22Rv1 (cell line): Measurements from ENCODE around the gene KDM4C.

Source experiments
- ZFX ChIP-seq: fragments of 450-650 bp; IDR thresholded peaks from 2 replicates; pipeline ENCODE4 v1.6.1; 2017; ENCODE audit warnings: antibody characterized with exemption, borderline replicate concordance
- TF ChIP-seq, protein P1 (sequence below): fragments of 450-650 bp; IDR thresholded peaks from 2 replicates; pipeline ENCODE4 v1.5.1; 2017; ENCODE audit warnings: mild to moderate bottlenecking

DNA sequence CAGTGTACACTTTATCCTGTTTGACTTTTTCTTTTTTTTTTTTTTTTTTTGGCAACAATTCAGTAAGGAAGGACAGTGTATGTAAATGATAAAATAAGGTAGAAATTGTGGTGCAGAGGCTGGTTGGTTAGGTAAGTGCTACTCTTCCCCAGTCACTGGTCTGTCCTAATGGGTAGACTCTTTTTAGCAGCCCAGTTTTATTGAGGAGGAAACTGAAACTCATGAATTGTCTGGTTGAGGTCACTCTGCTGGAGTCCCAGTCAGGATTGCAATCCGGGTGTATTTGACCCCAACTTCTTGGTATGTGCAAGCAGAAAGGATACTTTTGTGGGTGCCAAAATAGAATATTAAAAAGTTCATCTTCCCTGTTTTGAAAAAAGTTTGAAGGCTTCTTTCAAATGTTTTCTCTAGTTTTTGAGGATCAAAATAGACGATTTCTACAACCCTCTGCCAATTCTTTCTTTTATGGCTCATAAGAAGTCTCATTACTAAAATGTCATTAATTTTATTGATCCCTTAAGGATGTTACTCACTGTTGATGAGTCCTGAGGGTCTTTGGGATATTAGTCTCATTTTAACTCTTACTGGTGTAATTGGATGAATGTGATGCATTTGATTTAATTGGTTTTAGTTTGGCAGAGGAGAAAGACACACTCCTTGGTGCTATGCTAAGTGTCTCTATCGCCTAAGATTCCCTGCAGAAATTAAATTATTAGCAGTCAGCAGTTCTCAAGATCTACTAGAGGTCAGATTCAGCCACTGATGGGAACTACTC is 171.9 kb downstream of the KDM4C start:
- TF ChIP-seq, protein P1, sequence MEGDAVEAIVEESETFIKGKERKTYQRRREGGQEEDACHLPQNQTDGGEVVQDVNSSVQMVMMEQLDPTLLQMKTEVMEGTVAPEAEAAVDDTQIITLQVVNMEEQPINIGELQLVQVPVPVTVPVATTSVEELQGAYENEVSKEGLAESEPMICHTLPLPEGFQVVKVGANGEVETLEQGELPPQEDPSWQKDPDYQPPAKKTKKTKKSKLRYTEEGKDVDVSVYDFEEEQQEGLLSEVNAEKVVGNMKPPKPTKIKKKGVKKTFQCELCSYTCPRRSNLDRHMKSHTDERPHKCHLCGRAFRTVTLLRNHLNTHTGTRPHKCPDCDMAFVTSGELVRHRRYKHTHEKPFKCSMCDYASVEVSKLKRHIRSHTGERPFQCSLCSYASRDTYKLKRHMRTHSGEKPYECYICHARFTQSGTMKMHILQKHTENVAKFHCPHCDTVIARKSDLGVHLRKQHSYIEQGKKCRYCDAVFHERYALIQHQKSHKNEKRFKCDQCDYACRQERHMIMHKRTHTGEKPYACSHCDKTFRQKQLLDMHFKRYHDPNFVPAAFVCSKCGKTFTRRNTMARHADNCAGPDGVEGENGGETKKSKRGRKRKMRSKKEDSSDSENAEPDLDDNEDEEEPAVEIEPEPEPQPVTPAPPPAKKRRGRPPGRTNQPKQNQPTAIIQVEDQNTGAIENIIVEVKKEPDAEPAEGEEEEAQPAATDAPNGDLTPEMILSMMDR = no peak
- TF ChIP-seq ZFX = no peak
